GM19035 (cell line): ENCODE results near the gene CCDC70.
"Not testable (repeated sequence)": the region's sequence is repeated elsewhere in the genome, so short reads cannot be mapped to it uniquely, and the experiment has no call there.

Experiments used
- ATAC-seq: cut with Tn5 transposase; IDR thresholded peaks from one replicate; pipeline ENCODE4 v1.9.1; 2021; ENCODE audit not compliant: unreplicated experiment

CCDC70 gene

GRCh38 chr13:51905787-51906186 lies 44.0 kb downstream of the CCDC70 start:
- no peak for ATAC-seq

DNA sequence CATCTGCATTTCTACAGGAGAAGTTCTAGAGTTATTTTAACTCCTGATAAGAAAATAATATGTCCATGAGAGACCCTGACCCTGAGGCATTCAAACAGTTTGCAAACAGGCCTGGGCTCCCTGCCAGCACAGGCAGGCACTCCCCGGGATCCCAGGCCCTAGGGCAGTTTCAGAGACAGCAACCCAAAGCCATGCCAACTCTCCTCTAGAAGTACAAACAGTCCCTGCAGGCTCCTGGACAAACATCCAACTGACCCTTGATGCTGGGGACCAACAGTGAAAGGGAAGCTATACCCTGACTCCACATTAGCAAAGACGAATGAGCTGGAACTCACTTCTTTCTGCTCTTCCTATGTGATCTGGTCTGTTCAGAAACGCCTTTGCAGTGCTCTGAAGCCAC lies 44.8 kb downstream of the CCDC70 start:
- no peak for ATAC-seq

- ATAC-seq, result no peak
Observed at GRCh38 chr13:51907040-51907732, 45.4 kb downstream of the CCDC70 start.

DNA sequence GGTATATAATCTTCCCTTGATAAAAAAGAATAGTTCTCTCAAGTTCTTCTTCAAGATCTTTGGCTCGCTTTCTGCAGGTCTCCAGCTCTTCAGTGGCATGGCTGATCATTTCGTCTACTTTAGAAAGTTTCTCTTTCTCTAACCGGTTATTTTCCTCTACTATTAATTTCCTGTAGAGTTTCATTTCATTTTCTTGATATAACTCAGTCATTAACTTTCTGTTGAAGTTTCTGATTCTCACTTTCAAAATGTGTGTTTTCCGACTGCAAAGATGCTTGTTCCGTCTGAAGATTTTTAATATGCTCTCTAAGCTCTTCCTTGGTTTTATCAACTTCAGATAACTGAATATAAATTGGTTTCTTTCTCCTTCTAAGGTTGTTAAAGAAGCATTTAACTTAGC lies 47.5 kb downstream of the CCDC70 start:
- ATAC-seq, result not testable (repeated sequence)

GRCh38 chr13:51910508-51910907 lies 48.7 kb downstream of the CCDC70 start:
- no peak for ATAC-seq

GRCh38 chr13:51912091-51912490 lies 50.3 kb downstream of the CCDC70 start:
- ATAC-seq, result no peak

DNA sequence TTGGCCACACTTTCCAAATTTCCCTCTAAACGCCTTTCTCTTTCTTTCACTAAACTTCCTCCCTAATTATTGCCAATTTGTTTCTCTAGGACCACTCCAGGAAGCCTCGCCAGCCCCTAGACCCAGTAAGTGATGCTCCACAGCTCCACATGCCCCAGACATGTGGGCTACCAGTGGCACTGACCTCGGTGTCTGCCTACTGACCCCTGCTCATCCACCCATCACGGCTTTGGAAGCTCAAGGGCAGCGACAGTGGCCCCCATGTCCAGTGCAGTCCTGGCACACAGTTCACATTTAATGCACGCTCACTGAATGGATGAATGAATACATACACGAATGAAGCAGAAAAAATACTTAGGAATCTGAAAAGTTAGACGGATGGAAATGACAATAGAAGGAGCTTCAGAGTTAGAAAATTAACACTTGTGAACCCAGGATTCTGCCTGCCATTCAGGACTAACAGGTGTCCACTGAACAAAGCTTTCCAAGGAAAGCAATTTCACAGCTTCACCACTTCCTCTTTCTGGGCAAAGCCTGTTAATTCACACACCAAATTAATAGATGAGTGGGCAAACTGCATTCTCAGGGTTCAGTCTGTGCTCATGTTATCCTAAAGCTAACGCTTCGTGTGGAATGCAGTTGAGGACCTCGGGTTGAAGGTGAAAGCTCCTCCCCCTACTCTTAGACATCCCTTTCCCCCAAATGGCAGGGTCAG lies 50.9 kb downstream of the CCDC70 start:
- no peak for ATAC-seq

DNA sequence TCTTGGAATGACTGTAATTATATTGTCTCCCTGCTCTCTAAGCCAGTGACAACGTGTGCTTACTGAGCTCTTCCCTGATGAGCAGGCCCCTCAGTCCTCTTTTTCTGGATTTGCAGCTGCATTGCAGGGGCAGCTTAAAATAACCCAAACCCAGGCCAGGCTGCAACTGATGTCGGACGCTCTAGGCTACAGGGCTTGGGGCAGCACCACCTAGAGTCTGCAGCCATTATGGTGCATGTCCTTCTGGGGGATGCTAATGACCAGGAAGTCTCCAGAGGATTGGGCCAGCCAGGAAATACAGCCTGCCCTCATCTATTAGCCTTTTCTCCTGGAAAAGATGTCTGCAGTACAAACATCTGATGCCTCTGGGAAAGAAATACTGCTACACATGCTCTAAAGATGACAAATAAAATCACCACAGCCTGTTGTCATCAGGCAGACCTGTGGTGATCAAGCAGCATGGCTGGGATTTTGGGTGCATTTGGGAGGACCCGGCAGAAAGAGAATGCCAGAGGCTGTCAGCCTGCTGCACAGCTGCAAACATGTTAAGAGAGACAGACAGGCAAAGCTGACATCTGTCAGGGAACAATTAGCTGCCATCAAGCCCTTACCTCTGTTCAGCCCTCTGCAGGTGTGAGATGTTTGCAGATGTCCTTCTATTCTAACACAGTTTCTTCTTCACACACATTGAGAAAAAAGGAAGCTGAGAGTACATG lies 51.8 kb downstream of the CCDC70 start:
- no peak for ATAC-seq

GRCh38 chr13:51914137-51914493 lies 52.3 kb downstream of the CCDC70 start:
- no peak for ATAC-seq
